NCI-H1930 (cell line): Measurements from ENCODE around the gene CCDC192.
A peak's percentile ranks its signal among the peaks of the same experiment; 100 is the strongest.
"Not testable (repeated sequence)": the region's sequence is repeated elsewhere in the genome, so short reads cannot be mapped to it uniquely, and the experiment has no call there.

ENCODE experiments used
- DNase-seq, 2 experiments: peaks; one replicate each; lab custom pipeline; 2025; lab: John Stamatoyannopoulos, UW

CCDC192 gene

DNA sequence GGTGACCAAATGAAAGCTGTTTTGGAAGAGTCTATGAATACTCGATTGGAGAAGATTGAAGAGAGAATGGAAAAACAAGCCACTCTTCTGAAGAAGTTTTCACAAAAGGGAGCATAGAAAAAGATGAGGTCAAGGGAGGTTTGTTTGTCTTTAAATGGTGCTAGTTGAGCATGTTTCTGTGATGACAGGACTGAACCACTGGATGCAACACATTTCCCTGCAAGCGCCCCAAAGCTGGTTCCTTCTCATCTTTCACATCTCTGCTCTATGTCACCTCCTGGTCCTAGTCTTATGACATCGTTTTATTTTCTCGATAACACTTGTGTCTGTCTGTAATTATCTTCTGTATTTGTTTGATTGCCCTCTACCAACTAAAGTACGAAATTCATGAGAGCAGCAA, 3.8 kb upstream of the CCDC192 start:
- DNase-seq: no peak

DNA sequence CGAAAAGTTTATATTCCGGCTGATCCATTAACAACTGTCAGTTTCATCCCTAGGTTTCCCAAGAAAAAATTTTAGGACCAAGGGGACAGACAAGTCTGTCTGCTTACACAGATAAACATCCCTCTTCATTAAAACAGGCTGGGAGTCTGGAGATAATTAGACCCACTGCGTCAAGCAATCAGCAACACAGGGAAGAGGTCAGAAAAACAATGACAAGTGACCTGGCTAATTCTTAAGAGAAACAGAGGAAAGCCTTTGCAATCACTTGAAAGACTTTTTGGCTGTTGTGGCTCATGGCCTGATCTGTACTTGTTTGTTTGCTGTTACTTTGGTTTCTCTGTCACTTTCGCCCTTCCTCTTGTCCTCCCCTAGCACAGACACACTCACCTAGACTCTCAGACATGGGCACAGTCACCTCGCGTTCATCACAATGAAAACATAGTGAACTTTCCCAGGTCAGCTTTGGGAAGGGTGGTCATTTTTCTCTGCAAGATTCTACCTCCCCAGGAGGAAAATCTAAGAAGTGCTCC, 2.9 kb upstream of the CCDC192 start:
- no peak for DNase-seq

DNA sequence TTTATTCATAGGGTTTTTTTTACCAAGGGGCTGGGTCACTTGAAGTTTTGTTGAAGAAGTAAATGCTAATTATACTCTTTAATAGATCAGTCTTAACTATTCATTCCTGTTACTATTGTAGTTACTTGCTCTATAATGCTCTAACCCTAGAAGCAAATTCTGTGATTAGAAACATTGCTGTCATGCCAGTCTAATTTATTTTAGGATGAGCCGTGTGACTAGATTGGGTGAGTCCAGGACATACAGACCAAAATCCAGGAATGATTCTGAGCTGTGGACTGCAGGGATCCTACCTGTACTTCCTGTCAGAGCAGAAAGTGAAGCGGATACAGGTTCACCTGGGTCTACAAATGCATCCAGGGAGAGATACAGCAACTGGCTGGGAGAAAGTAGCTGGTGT, 757 bp upstream of the CCDC192 start:
- no peak for DNase-seq

DNA sequence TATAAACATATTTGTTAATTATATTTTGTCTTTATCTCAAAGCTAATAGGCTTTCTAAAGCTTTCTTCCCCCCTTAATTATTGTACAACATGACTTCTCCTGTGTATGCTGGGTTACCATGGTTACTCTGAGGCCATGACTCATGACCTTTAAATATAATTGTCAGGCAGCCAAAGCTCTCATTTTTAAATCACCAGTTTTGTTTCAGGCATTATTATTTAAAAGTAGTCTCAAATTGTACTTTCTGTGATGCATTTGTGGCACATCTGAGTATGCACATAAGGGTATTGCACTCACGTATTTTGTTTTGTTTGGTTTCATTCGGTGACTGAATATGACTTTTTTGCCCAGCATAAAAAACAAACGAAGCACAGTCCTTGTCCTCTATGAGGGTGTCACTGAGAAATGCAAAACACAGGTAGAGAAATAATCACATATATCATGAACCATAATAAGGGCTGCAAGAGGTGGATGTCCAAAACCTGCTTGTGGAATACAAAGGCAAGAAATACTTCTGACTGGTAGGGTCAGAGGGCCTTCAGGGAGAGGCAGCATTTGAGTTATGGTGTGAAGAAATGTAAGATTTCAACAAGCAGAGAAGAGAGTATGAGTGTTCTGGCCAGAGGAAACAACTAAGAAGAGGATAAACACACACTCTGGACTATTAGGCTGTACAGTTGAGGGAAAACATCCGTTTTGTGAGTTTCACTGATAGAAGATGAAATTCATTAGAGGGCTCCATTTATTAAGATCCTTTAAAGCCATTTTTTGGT, 2.1 kb downstream of the CCDC192 start:
- DNase-seq: no peak

DNA sequence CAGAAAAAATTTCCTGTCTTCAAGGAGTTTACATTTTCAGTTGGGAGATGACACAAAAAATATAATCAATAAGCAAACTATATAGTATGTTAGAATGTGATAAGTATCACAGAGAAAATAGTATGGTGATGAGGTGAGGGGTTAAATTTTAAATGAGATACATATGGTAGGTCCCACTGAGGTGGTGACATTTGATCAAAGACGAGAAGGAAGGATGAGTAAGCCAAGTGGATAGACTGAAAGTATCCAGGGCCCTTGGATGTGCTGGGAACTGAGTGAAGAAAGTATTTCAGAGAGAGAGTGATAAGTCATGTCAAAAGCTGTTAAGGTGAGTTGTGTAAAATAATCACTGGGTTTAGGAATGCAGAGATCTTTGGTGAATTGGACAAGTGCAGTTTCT, 3.5 kb downstream of the CCDC192 start:
- DNase-seq: no peak

DNA sequence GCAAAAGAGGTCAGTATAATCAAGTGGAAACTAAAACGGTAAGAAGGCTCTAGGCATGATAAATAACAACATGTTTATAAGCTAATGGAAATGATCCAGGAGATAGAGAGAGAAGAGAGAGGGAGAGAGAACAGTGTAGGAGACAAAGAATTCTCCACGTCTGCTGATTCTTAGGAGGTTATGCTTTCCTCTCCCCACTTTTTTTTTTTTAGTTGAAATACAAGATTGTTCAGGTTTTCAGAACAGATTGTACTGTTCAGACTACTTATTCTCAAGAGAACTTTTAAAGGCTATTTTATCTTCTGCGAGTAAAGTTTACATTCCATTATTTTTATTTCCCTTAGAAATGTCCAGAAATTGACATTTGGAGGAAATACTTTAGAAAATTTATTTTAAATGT, 4.0 kb downstream of the CCDC192 start:
- DNase-seq: no peak

DNA sequence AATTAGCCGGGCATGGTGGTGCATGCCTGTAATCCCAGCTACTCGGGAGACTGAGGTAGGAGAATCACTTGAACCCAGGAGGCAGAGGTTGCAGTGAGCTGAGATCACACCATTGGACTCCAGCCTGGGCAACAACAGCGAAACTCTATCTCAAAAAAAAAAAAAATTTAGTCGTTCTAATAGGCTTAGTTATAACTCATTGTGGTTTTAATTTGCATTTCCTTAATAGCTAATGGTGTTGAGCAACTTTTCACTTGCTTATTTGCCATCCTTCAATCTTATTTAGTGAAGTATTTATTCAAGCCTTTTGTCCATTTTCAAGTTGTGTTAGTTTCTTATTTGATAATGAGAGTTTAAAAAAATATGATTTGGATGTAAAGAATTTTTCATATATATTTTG, 9.9 kb downstream of the CCDC192 start:
- DNase-seq: not testable (repeated sequence)

DNA sequence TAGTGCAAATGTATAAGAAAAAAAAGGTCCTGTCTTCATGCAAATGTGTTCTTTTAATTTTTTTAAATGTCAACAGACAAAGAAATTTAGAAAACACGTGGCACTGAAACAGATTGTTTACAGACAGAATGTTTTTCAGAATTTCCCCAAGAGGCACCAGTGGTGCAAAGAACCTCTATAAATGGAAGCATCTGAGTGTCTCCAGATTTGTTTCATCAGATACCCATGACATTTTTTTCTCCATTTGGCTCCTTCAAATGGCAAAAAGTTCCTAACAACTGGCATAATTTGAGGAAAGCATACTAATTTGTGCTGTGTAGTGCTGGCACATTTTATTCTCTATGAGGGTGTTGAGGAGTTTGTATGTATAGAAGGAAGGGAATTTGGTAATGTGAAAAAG, 15.0 kb downstream of the CCDC192 start:
- no peak for DNase-seq

DNA sequence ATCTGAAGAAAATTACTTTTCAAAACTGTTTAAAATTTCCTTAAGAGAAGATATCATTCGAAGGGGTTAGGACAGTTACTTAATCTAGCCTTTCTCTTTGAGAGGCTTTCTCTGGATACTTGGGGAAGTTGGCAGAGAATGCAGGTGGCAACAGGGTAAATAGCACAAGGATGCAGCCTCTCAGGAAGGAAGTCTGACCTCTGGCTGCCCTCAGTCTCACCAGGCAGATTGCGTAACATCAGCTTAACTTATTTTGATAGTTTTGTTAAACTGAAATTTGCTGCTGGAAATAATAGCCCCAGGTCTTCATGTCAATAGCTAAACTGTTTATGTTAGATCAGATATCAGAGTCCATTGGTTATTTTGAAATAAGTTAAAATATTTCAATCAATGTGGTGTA, 20.4 kb downstream of the CCDC192 start:
- no peak for DNase-seq

DNA sequence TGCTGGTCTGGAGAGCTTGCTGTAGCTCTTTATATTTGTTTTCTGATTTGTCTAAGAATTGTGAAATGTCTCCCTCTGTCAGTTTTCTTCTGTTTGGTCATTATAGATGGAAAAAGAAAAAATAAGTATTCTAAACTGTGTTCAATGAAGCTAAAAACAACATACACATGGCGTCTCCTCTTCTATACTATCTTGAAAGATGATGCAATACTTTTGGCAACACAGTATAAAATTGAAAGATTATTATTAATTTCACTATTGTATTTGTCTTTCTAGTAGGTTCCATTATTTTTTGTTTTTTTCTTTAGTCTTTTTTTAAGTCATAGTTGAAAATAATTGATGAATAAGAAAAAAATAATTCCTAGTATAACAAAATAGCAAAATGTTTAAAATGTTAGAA, 22.5 kb downstream of the CCDC192 start:
- DNase-seq: no peak

DNA sequence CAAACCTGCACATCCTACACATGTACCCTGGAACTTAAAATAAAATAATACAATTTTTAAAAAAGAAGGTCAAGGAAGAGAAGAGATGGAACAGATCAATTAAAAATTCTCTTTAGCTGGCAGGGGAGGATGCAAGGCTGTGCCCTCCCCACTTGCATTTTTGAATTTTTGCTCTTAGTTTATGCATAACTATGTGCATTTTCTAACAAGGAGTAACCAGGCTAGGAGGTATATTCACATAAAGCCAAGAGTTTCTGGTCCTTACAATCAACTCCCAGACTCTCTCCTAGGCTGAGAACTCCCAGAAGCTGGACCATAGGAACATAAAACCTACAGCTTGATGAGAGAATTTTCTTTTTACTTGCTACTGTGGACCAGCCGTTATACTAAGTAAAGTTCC, 29.8 kb downstream of the CCDC192 start:
- DNase-seq: no peak

DNA sequence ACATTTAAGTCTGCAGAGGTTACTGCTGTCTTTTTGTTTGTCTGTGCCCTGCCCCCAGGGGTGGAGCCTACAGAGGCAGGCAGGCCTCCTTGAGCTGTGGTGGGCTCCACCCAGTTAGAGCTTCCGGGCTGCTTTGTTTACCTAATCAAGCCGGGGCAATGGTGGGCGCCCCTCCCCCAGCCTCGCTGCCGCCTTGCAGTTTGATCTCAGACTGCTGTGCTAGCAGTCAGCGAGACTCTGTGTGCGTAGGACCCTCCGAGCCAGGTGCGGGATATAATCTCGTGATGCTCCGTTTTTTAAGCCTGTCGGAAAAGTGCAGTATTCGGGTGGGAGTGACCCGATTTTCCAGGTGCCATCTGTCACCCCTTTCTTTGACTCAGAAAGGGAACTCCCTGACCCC, 36.2 kb downstream of the CCDC192 start:
- not testable (repeated sequence) for DNase-seq

DNA sequence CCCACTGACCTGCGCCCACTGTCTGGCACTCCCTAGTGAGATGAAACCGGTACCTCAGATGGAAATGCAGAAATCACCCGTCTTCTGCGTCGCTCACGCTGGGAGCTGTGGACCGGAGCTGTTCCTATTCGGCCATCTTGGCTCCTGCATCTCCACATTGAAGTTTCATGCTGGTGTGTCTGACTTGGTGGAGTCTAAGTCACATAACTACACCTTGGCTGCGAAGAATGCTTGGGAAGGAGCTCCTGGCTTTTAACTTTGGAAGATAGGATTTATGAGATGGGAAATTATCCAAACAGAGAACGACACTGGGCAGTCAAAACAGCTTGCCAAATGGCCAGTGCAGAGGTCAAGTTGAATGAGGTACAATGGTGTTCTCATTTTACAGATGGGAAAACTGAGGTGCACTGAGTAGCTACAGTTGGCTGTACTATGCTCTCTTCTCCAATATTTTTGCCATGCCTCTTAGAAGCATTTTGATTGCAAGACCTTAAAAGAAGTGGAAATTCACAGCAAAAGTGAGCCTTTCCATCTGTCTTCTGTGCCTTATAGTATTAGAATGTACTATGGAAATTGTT, 36.7 kb downstream of the CCDC192 start:
- no peak for DNase-seq

DNA sequence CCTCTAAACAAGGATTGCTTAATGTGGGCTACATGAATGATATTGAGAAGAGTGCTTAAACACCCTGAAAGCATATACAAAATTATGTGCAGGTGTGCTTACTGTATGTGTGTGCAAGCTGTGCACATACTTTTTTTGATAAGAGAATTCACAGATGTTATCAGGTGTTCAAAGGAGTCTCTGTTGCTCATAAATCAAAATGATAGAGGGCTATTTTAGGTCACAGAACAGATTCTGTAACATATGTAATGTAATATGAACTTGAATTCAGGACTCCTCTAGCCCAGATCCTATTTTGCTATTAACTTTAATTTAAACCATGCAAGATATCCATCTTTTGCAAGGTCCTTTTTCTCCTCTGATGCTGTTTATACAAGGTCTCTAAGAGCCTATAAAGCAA, 38.2 kb downstream of the CCDC192 start:
- DNase-seq: no peak

DNA sequence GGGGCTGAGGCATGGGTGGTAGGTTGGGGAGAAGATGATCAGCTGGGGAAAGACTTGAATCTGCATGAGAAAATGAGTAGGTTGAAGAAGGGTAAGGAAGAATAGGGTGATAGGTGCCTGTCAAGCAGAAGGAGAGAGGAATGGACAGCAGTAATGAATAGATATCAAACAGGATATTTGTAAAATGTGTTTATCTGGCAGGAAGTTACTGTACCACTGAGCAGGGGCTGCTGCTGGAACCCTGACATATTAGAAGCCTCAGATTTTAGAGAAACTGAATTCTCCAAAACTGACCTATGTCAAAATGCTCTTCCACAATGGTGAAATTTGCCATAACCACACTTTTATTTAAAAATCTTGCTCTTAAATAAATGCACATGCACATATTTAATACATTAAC, 41.0 kb downstream of the CCDC192 start:
- DNase-seq: no peak

DNA sequence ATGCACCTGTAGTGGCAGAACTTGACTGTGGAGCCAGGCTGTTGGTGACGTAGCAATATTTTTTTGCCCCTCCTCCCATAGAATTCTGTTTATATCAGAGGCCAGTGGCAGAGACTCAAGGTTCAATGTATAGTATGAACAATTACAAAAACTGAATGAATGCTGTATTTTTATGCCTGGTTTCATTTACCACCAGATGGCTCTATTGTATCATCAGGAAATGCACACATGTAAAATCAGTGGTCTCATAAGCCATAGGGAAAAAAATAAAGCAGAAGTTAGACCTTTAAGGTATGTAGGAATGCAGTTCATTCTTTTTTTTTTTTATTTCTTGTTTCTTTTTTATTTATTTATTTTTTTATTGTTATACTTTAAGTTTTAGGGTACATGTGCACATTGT, 43.6 kb downstream of the CCDC192 start:
- DNase-seq: no peak

DNA sequence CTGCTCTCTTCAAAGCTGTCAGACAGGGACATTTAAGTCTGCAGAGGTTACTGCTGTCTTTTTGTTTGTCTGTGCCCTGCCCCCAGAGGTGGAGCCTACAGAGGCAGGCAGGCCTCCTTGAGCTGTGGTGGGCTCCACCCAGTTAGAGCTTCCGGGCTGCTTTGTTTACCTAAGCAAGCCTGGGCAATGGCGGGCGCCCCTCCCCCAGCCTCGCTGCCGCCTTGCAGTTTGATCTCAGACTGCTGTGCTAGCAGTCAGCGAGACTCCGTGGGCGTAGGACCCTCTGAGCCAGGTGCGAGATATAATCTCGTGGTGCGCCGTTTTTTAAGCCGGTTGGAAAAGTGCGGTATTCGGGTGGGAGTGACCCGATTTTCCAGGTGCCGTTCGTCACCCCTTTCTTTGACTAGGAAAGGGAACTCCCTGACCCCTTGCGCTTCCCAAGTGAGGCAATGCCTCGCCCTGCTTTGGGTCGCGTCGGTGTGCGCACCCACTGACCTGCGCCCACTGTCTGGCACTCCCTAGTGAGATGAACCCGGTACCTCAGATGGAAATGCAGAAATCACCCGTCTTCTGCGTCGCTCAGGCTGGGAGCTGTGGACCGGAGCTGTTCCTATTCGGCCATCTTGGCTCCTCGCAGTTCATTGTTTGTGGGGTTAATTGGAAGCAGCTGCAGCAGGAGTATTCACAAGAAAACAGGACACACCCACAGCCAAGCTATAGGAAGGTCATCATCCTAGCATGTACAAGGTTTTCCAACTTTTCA, 49.5 kb downstream of the CCDC192 start:
- not testable (repeated sequence) for DNase-seq

DNA sequence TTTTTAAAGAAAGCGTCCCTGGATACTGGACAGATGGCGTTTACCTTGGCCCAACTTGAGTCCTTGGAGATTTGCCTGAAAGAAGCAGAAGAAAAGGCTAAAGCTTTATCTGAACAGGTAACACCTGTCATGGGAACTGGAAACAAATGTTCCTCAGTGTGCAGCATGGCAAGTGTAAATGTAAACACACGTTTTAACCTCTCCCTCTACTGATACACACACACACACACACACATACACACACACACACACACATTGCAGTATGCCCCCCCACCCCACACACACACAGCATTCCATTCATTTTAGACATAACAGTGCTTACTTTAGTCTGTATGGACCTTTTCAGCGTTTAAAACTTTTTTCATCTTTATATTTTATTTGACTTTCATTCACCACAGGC, 51.1 kb downstream of the CCDC192 start:
- no peak for DNase-seq

DNA sequence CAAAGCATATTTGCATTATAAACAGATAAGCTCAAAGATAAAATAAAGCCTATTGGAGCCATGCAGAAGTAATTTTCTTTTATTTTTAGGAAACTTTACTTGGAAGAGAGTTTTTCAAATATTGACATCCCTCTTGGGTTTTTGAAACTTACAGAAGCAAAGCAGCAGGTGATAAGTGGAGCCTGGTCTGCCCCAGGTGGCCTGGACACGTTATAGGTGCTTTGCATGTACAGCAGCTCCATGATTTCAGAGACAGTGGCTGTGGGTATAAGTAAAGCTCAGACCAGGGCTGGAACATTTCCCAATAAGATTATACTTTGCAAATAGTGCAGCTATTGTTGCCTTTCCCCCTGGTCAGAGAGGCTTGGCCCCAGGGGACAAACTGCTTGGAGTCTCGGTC, 51.5 kb downstream of the CCDC192 start:
- DNase-seq: peak in 1 of 2 experiments; percentile 2

DNA sequence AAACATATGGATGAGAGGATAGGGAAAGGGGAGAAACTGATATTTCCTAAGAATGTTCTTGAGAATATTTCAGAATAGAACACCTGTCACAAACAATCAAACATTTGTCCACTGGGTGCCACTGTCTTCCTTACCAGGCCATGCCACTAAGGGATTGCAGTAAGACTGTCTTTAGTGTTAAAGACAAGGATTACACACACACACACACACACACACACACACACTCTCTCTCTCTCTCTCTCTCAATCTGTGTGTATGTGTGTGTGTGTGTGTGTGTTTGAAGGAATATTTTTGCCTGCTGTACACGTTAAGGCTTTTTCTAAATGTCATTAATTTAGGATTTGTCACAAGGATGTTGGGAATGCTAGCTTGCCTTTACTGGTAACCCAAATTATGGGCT, 54.4 kb downstream of the CCDC192 start:
- DNase-seq: no peak

DNA sequence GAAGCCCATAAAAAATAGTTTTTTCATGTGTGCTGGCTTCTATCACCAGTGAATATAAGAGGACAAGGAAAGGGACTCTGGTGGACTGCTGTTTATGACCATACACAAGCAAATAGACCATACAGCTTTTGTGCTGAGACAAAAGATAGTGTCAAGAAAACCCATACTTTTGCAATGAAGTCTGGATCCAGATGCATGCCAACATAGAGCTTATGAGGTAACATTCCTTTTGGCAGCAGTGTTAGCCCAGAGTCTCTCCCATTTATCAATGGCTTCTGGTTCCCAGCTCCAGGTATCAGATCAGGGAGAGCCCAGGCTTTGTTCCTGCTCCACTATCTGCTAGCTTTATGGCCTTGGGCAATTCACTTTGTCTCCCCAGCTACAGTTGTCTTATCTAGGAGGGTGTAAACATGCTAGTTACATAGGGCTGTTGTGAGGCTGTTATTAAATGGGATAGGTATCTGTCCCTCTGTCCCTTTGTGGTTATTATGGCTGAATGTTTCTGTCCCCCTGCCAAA, 55.6 kb downstream of the CCDC192 start:
- no peak for DNase-seq

DNA sequence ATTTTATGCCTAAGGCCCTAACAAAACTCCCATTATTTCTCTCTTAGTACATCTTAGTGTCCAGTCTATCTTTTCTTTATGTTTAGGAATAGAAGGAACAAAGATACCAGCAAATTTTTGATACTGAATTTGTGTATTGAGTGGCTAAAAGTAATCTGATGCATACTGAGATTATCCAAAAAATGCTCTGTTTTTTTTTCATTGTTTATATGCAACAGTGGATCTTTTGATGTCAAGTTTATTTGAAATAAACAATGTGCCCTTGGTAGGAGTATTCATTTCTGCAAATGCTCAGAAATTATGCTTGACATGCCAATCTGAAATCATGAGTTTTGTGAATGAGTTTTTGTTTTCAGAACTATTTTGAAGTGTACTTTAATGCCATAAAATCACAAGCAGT, 58.7 kb downstream of the CCDC192 start:
- no peak for DNase-seq

DNA sequence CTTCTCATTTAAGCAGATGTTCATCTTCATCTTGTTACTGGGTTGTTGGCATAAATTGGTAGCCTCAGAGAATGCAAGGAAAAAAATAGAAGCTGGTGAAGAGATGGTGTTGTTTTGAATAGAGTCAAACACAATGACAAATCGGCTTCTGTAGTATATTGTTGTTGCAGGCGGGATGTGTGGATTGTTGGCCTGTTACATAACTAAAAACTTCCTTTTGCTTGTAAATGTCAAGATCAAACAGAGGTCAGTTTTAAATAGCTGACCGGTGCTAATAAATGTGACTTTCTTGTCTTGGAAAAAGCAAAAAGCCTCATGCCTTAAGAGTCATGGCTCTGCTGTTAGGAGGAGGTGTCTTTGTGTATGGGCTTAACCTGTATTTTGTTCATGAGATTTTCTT, 59.2 kb downstream of the CCDC192 start:
- no peak for DNase-seq
